Vagina (tissue), 2 donors: Measurements from ENCODE around the gene SPSB1. TPM values are rescaled to one million over a fixed set of nuclear protein-coding genes. Genes with fewer than 3 reads are reported as not detected.
A peak's percentile ranks its signal among the peaks of the same experiment; 100 is the strongest.

ENCODE experiments used
- DNase-seq, 2 donors: peaks; one replicate each; pipeline ENCODE4 v3.0.0-alpha.2; 2017; ENCODE audit errors: extremely low spot score in 2 of 2
- H3K27ac ChIP-seq: fragments of 200-600 bp; sonication (generic); one replicate; pipeline ENCODE4 v1.5.1; 2019
- H3K27me3 ChIP-seq: fragments of 200-600 bp; sonication (generic); one replicate; pipeline ENCODE4 v1.5.1; 2019
- H3K36me3 ChIP-seq, 2 donors: fragments of 200-600 bp; sonication (generic); one replicate each; pipeline ENCODE4 v1.5.1; 2017 to 2019
- H3K4me1 ChIP-seq: fragments of 200-600 bp; sonication (generic); one replicate; pipeline ENCODE4 v1.5.1; 2019
- H3K4me3 ChIP-seq, 2 donors: fragments of 200-600 bp; sonication (generic); 1 replicate in 1 of 2; 2 replicates in 1 of 2; pipeline ENCODE4 v1.5.1; 2016 to 2019
- H3K9me3 ChIP-seq: fragments of 200-600 bp; sonication (generic); one replicate; pipeline ENCODE4 v1.5.1; 2019
- CTCF ChIP-seq, 3 experiments: fragments of 450-650 bp in 2 of 3; fragments of 200-600 bp in 1 of 3; sonication (generic) in 1 of 3; IDR thresholded peaks; one replicate each; pipeline ENCODE4 v1.5.1; 2017 to 2019; ENCODE audit warnings: antibody characterized with exemption in 3 of 3, mild to moderate bottlenecking in 2 of 3, moderate library complexity in 2 of 3
- POLR2A ChIP-seq, 2 donors: fragments of 450-650 bp; IDR thresholded peaks; one replicate each; pipeline ENCODE4 v1.6.1; 2017; ENCODE audit warnings: antibody characterized with exemption in 2 of 2, mild to moderate bottlenecking in 2 of 2, moderate library complexity in 2 of 2
- POLR2AphosphoS5 ChIP-seq, 2 donors: sonication (generic); formaldehyde crosslinking; IDR thresholded peaks; one replicate each; pipeline ENCODE4 v1.9.0; 2017; ENCODE audit warnings: antibody characterized with exemption in 2 of 2, mild to moderate bottlenecking in 2 of 2, low read depth in 1 of 2; ENCODE audit not compliant: insufficient read depth in 1 of 2
- intact Hi-C: fragments of 100-400 bp; cut with DNase I; formaldehyde crosslinking; loops from one replicate; pipeline ENCODE4 v1.15.1; 2023
- total RNA-seq: library from RNA; depleted of rRNA; stranded (reverse); fragments of >200 nt; gene quantifications from one replicate; pipeline ENCODE4 v1.2.3, GENCODE V29; 2016

SPSB1 gene
- total RNA-seq, 1 donor from 2014 or later, result 40.0 TPM

- no peak overlapping the region for H3K4me3 ChIP-seq
- intact Hi-C loops, result no loop called here
- no peak for DNase-seq
- TF ChIP-seq POLR2AphosphoS5 (IDR thresholded peaks at IDR 0.05; ENCODE audit: insufficient read depth in 1 of 2, low read depth in 1 of 2) (no peak), CTCF (IDR thresholded peaks at IDR 0.05) (no peak), POLR2A (IDR thresholded peaks at IDR 0.05) (no peak)
- H3K27me3 ChIP-seq, result no peaks in the 10 kb centered on the region
- H3K4me1 ChIP-seq, result peaks cover 62% of the 10 kb centered on the region
- H3K9me3 ChIP-seq, result no peaks in the 10 kb centered on the region
- H3K27ac ChIP-seq, result no peak overlapping the region
- H3K36me3 ChIP-seq, result peaks cover 0 to under 1% of the 10 kb centered on the region in 2 donors
These were observed 58.3 kb downstream of the SPSB1 start for GRCh38 chr1:9350960-9351359.

GRCh38 chr1:9351654-9352271 is 59.1 kb downstream of the SPSB1 start:
- Histone ChIP-seq H3K4me1 (peaks cover 54% of the 10 kb centered on the region), H3K4me3 (no peak overlapping the region), H3K9me3 (no peaks in the 10 kb centered on the region), H3K27me3 (no peaks in the 10 kb centered on the region), H3K36me3 (peaks cover 0 to 7% of the 10 kb centered on the region in 2 donors), H3K27ac (peak overlapping the region; percentile 33)
- no peak for TF ChIP-seq POLR2AphosphoS5 (IDR thresholded peaks at IDR 0.05; ENCODE audit: insufficient read depth in 1 of 2, low read depth in 1 of 2)
- TF ChIP-seq POLR2A (IDR thresholded peaks at IDR 0.05), result no peak
- TF ChIP-seq CTCF (IDR thresholded peaks at IDR 0.05), result no peak
- intact Hi-C loops, result no loop called here
- DNase-seq, result no peak

- Histone ChIP-seq H3K27me3 (no peaks in the 10 kb centered on the region), H3K36me3 (peaks cover 0 to 9% of the 10 kb centered on the region in 2 donors), H3K4me3 (no peak overlapping the region), H3K9me3 (no peaks in the 10 kb centered on the region), H3K4me1 (peaks cover 50% of the 10 kb centered on the region), H3K27ac (peak overlapping the region; percentile 33)
- no peak for DNase-seq
- TF ChIP-seq POLR2A (IDR thresholded peaks at IDR 0.05) (no peak), CTCF (IDR thresholded peaks at IDR 0.05) (no peak), POLR2AphosphoS5 (IDR thresholded peaks at IDR 0.05; ENCODE audit: insufficient read depth in 1 of 2, low read depth in 1 of 2) (no peak)
- intact Hi-C loops, result no loop called here
These were observed 59.9 kb downstream of the SPSB1 start for GRCh38 chr1:9352377-9353134.

GRCh38 chr1:9355503-9355902 is 62.8 kb downstream of the SPSB1 start:
- intact Hi-C loops, result no loop called here

More at GRCh38 chr1:9355503-9355902, 62.8 kb downstream of the SPSB1 start:
- no peak for TF ChIP-seq CTCF (IDR thresholded peaks at IDR 0.05)
- no peak for TF ChIP-seq POLR2A (IDR thresholded peaks at IDR 0.05)
- no peak for TF ChIP-seq POLR2AphosphoS5 (IDR thresholded peaks at IDR 0.05; ENCODE audit: insufficient read depth in 1 of 2, low read depth in 1 of 2)
- DNase-seq, result no peak
- H3K9me3 ChIP-seq, result no peaks in the 10 kb centered on the region
- peaks cover 32% of the 10 kb centered on the region for H3K4me1 ChIP-seq
- peaks cover 0 to 20% of the 10 kb centered on the region in 2 donors for H3K36me3 ChIP-seq
- no peak overlapping the region for H3K4me3 ChIP-seq
- no peak overlapping the region for H3K27ac ChIP-seq
- no peaks in the 10 kb centered on the region for H3K27me3 ChIP-seq
